ENCODE data around the gene CLCN3. TPM values are rescaled to one million over a fixed set of nuclear protein-coding genes. Genes with fewer than 3 reads are reported as not detected.
"Not testable (repeated sequence)": the region's sequence is repeated elsewhere in the genome, so short reads cannot be mapped to it uniquely, and the experiment has no call there.

The CLCN3 gene
- total RNA-seq, 2 donors from 2014 or later = 67.2 to 96.4 TPM

DNA sequence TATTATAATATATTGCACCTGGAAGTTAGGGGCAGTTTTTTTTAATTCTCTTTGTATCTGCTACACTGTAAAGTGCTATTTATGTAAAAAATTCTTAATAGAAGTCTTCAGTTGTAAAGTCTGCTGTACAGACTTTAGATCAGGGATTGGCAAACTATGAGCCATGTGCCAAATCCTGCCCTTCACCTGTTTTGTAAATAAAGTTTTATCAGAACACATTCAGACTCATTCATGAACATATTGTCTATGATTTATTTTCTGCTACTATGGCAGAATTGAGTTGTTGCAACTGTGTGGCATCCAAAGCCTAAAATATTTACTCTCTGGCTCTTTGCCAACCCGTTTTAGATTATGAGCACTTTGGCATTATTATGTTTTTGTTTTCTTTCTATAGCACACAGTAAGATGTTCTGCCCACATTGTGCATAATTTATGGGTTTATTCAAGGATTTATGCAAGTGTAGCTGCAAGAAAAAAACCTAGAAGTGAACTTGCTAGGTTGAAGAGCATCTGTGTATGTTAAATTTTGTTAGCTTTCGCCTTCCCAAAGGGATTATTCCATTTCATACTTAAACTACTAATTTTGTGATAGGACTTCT is 56.9 kb downstream of the CLCN3 start:
- intact Hi-C loops (cut with DNase I) = no loop called here
- 66% methylated on average over 2 of the region's 2 CpGs for WGBS

DNA sequence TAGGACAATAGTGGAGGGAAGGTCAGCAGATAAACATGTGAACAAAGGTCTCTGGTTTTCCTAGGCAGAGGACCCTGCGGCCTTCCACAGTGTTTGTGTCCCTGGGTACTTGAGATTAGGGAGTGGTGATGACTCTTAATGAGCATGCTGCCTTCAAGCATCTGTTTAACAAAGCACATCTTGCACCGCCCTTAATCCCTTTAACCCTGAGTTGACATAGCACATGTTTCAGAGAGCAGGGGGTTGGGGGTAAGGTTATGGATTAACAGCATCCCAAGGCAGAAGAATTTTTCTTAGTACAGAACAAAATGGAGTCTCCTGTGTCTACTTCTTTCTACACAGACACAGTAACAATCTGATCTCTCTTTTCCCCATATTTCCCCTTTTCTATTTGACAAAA is 58.1 kb downstream of the CLCN3 start:
- H3K27me3 ChIP-seq (replicated peaks; ENCODE audit: insufficient read depth); DNase-seq (ENCODE audit: low spot score); H3K4me3 ChIP-seq; H3K36me3 ChIP-seq; H3K4me1 ChIP-seq (replicated peaks); H3K27ac ChIP-seq; intact Hi-C loops (cut with DNase I); H3K9me3 ChIP-seq: not testable (repeated sequence)
- 97% methylated on average over 2 of the region's 2 CpGs for WGBS

More for the DNA sequence above, 56.9 kb downstream of the CLCN3 start:
- Histone ChIP-seq H3K9me3 (no peaks in the 10 kb centered on the region), H3K36me3 (no peaks in the 10 kb centered on the region), H3K27ac (no peak overlapping the region), H3K4me1 (replicated peaks) (no peaks in the 10 kb centered on the region), H3K27me3 (replicated peaks; ENCODE audit: insufficient read depth) (no peaks in the 10 kb centered on the region), H3K4me3 (no peak overlapping the region)
- no peak for DNase-seq (ENCODE audit: low spot score)
- TF ChIP-seq CTCF (IDR thresholded peaks at IDR 0.05) (no peak), POLR2AphosphoS5 (IDR thresholded peaks at IDR 0.05) (no peak)

- intact Hi-C loops (cut with DNase I); H3K27me3 ChIP-seq (replicated peaks; ENCODE audit: insufficient read depth); DNase-seq (ENCODE audit: low spot score); H3K4me1 ChIP-seq (replicated peaks); H3K36me3 ChIP-seq; H3K27ac ChIP-seq; H3K9me3 ChIP-seq; H3K4me3 ChIP-seq: not testable (repeated sequence)
- 95% methylated on average over 46 of the region's 47 CpGs for WGBS
Observed at GRCh38 chr4:169678951-169679591, 58.7 kb downstream of the CLCN3 start.

DNA sequence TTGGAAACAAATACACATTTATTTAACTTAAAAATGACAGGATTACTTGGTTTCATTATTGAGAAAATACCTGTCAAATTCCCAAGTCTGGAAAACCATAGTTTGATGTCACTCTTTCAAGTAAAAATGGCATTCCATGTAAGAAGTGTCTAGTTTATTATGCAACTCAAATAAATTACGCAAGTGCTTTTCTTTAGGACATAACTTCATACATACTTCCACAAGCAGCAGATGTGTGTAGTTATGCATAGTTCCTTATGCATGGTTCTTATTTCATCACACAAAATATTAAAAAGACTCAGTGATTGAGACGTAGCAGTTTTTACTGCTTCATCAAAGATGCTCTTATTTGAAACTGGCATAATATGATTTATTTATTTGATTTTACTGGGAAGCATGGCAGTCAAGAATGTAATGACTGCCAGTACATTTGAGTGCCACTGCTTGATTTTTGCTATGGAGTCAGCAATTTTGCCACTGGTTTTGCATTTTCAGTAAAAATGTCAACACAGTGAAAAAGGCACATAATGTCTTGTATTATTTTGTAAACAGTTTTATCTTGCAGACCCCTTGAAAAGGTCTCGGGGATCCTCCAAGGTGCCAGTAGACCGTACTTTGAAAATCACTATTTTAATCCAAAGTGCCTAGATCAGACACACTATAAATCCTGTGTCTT is 62.1 kb downstream of the CLCN3 start:
- intact Hi-C loops (cut with DNase I) = no loop called here
- no peak for DNase-seq (ENCODE audit: low spot score)
- H3K27me3 ChIP-seq (replicated peaks; ENCODE audit: insufficient read depth) = no peaks in the 10 kb centered on the region
- H3K36me3 ChIP-seq = no peaks in the 10 kb centered on the region
- WGBS = 87% methylated on average over 4 of the region's 4 CpGs
- H3K4me3 ChIP-seq = no peak overlapping the region
- no peak overlapping the region for H3K27ac ChIP-seq
- H3K9me3 ChIP-seq = no peaks in the 10 kb centered on the region
- no peaks in the 10 kb centered on the region for H3K4me1 ChIP-seq (replicated peaks)
- TF ChIP-seq CTCF (IDR thresholded peaks at IDR 0.05) (no peak), POLR2AphosphoS5 (IDR thresholded peaks at IDR 0.05) (no peak), POLR2A (IDR thresholded peaks at IDR 0.05) (no peak)

DNA sequence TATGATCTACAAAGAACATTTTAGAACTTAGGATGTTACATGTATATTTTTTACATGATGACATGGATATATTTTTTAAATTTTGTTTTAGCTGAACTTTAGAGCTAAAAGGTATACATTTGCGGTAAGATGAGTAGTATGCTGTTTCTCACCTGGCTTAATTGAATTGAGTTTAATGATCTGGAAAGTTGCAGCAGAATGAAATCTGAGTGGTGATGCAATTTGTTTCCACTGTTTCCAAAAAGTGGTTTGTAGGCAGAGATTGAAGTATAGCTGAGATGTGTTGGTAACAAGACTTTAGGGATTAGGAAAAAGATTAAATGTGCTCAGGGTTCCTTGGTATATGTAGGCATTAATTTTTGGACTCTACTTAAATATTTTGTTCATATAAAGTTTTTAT is 69.3 kb downstream of the CLCN3 start:
- H3K4me1 ChIP-seq (replicated peaks) = no peaks in the 10 kb centered on the region
- no peaks in the 10 kb centered on the region for H3K36me3 ChIP-seq
- no peak overlapping the region for H3K4me3 ChIP-seq
- H3K27ac ChIP-seq = no peak overlapping the region
- no peaks in the 10 kb centered on the region for H3K27me3 ChIP-seq (replicated peaks; ENCODE audit: insufficient read depth)
- DNase-seq (ENCODE audit: low spot score) = no peak
- no peaks in the 10 kb centered on the region for H3K9me3 ChIP-seq
- intact Hi-C loops (cut with DNase I) = no loop called here
- TF ChIP-seq CTCF (IDR thresholded peaks at IDR 0.05) (no peak), POLR2A (IDR thresholded peaks at IDR 0.05) (no peak), POLR2AphosphoS5 (IDR thresholded peaks at IDR 0.05) (no peak)
- WGBS = 98% methylated on average over 1 of the region's 1 CpG

- Histone ChIP-seq H3K36me3 (no peaks in the 10 kb centered on the region), H3K9me3 (no peaks in the 10 kb centered on the region), H3K4me1 (replicated peaks) (no peaks in the 10 kb centered on the region), H3K27me3 (replicated peaks; ENCODE audit: insufficient read depth) (no peaks in the 10 kb centered on the region), H3K4me3 (no peak overlapping the region), H3K27ac (no peak overlapping the region)
- DNase-seq (ENCODE audit: low spot score) = no peak
- no peak for TF ChIP-seq POLR2AphosphoS5 (IDR thresholded peaks at IDR 0.05)
- TF ChIP-seq POLR2A (IDR thresholded peaks at IDR 0.05) = no peak
- no peak for TF ChIP-seq CTCF (IDR thresholded peaks at IDR 0.05)
- intact Hi-C loops (cut with DNase I) = no loop called here
- WGBS = 88% methylated on average over 5 of the region's 5 CpGs
Observed at GRCh38 chr4:169690787-169691186, 70.4 kb downstream of the CLCN3 start.
